Measurements from ENCODE around the gene LAMA5.

The LAMA5 gene

DNA sequence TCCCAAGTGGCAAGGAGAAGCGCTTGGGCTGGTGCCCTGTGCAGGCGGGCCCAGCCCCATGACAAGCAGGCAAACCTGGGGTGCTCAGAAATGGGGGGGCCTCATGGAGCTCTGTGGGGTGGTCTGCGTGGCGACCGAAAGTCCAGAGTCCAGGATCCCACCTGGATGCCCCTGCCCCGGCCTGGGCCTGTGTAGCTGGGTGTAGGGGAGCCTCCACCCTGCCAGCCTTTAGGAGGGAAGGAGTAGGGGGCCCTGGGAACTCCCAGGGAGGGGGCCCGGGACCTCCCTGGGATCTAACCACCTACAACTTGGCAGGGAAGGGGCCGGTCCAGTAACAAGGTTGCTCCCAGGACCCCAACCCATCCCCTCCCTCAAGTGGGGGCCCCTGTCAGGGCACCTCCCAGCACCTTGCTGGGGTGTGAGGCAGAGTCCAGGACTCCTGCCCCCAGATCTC is 4.5 kb upstream of the LAMA5 start:
- H3K4me3 ChIP-seq (ENCODE audit: low read length) = no peak overlapping the region
- TF ChIP-seq, protein P1, sequence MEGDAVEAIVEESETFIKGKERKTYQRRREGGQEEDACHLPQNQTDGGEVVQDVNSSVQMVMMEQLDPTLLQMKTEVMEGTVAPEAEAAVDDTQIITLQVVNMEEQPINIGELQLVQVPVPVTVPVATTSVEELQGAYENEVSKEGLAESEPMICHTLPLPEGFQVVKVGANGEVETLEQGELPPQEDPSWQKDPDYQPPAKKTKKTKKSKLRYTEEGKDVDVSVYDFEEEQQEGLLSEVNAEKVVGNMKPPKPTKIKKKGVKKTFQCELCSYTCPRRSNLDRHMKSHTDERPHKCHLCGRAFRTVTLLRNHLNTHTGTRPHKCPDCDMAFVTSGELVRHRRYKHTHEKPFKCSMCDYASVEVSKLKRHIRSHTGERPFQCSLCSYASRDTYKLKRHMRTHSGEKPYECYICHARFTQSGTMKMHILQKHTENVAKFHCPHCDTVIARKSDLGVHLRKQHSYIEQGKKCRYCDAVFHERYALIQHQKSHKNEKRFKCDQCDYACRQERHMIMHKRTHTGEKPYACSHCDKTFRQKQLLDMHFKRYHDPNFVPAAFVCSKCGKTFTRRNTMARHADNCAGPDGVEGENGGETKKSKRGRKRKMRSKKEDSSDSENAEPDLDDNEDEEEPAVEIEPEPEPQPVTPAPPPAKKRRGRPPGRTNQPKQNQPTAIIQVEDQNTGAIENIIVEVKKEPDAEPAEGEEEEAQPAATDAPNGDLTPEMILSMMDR (IDR thresholded peaks at IDR 0.05; ENCODE audit: insufficient read depth, low read depth, low read length, missing control alignments) = no peak
- DNase-seq (ENCODE audit: low read depth) = no peak

DNA sequence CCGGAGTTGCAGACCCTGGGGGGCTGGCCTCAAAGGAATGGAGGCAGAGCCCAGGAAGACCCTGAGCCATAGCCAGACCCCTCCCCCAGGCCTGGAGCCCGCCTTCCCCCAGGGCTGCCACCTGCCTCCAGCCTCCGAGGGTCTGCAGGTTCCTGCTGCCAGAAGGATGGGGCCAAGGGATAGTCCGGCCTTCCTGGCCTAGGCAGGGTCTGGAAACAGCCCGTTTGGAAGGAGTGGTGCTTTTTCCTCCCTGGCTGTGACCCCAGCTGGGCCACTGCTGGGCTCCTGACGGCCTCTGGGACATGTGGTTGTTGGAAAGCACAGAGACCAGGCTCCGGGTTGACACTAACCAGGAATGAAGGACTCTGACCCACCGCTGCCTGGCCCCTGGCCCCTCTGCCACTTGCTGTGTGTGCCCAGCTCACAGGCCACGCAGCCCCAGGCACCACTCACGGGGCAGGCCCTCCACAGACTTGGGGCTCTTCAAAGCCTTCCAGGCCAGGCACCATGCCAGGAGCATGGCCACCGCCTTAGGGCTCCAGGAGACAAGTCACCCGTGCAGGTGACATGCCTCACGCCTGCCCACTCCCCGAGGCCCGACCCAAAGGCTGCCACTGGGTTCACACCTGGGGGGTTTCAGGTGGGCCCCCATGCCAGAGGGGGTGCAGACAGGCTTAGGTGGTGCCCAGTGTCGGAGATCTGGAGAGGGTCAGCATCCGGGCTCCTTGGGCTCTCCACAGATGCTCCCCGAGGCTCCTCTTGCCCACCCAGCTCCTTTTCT is 3.9 kb upstream of the LAMA5 start:
- DNase-seq (ENCODE audit: low read depth) = no peak
- no peak overlapping the region for H3K4me3 ChIP-seq (ENCODE audit: low read length)
- TF ChIP-seq, protein P1 (IDR thresholded peaks at IDR 0.05; ENCODE audit: insufficient read depth, low read depth, low read length, missing control alignments) = no peak

DNA sequence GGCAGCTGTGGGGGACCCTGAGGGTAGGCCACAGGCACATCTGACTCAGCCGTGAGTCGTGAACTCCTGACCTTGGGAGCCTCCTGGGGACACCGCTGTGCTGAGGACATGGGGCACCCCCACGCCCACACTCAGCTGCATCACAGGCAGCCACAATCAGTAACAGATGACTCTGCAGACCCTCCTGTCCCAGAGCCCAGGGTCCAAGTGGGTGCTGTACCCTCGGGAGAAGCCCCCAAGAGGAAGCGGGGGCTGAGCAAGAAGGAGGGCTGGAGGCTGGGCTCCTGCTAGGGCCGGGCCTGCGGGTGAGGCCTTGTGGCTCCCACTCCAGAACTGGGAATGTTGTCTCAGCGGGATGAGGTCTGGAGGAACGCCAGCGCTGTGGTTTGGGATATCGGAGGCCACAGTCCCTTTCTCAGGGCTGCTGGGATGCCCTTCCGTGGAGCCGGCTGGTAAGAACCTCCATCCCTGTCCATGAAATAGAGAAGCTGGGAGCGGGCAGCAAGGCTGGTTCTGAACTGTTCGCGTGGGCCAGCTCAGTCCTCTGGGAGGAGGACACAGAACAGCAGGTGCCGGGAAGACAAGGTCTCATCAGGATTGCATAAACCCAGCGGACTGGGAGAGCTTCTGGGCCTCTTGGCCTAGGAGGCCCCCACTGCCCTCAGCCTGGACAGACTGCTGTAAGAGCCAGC is 3.1 kb upstream of the LAMA5 start:
- no peak overlapping the region for H3K4me3 ChIP-seq (ENCODE audit: low read length)
- no peak for DNase-seq (ENCODE audit: low read depth)
- TF ChIP-seq, protein P1 (IDR thresholded peaks at IDR 0.05; ENCODE audit: insufficient read depth, low read depth, low read length, missing control alignments) = no peak

DNA sequence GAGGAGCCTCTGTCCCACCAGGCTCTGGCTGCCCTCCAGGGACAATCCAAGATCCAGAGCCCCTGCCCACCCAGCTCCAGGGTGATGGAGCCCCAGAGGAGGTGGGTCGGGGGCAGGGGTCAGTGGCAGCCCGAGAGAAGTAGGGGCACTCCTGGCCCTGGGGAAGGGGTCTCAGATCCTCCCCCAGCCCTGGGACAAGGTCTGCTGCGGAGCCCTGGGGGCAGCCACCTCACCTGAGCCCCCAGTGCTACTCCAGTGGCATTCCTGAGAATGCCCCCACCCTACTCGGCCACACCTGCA is 2.7 kb upstream of the LAMA5 start:
- DNase-seq (ENCODE audit: low read depth) = no peak
- TF ChIP-seq, protein P1 (IDR thresholded peaks at IDR 0.05; ENCODE audit: insufficient read depth, low read depth, low read length, missing control alignments) = no peak
- H3K4me3 ChIP-seq (ENCODE audit: low read length) = no peak overlapping the region

DNA sequence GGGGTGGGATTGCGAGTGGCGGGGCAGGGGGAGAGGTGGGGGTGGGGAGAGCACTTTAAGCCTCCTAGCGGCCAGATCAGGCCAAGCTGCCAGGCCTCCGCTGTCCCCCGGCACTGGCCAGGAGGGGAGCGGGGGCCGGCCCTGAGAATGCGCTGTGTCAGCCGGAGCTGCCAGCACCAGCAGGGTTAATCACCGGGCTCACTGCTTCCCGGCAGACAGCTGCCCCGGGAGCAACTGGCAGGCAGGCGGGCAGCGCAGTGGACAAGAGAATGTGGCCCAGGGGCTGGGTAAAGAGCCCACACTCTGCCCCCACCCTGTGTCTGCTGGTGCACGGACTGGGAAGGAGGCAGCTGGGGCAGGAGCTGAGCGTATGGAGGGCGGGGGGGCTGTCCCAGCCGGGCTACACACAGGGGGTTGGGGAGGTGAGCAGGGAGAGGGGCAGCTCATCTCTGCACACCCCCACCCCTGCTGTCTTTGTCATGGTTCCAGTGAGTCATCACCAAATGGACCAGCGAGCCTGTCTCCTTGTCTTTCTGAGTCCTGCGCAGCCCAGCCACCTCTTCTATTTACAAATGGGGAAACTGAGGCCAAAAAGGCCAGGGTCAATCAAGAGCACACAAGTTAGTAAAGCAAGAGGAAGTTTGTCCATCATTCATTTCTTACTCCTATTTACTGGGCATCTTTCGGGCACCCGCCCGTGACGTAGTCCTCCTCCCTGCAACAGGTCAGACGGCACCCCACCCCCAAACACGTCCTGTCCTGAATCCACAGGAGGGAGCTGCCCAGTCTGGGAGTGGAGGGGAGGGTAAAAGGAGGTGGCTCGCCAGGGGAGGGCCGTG is 2.1 kb upstream of the LAMA5 start:
- H3K4me3 ChIP-seq (ENCODE audit: low read length) = peak overlapping the region; percentile 1
- TF ChIP-seq, protein P1 (IDR thresholded peaks at IDR 0.05; ENCODE audit: insufficient read depth, low read depth, low read length, missing control alignments) = no peak
- DNase-seq (ENCODE audit: low read depth) = peak; percentile 62

DNA sequence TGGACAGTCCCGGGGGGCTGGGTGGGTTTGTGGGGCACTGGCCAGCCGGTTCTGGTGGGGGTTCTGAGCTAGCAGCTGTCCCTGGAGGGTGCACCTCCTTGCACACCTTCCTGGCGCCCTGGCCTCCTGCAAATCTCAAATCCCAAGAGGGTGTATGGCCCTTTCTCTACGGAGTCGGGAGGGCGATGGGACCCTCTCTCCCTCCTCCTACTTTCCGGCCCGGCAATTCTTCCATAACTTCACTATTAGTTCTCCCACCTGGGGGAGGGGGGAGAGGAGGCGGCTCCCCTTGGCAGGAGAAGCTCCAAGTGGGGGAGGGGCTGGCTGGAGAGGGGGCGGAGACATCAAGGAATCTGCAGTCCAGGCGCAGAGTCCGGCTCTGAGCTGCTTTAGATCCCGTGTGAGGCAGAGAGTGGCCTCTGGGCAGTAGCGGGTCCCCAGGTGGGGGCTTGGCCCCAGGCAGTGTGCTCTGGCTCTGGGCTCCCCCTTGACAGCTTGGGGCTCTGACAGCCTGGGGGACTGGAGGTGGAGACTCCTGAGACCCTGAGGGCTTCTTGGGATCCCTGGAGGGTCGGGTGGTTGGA is 1.4 kb upstream of the LAMA5 start:
- H3K4me3 ChIP-seq (ENCODE audit: low read length) = peak overlapping the region; percentile 19
- TF ChIP-seq, protein P1 (IDR thresholded peaks at IDR 0.05; ENCODE audit: insufficient read depth, low read depth, low read length, missing control alignments) = no peak
- no peak for DNase-seq (ENCODE audit: low read depth)

Data from epithelial cell of esophagus (primary cell).